PC-3 (cell line): ENCODE results near the gene NAT9. TPM values are rescaled to one million over a fixed set of nuclear protein-coding genes. Genes with fewer than 3 reads are reported as not detected.

Experiments used
- ATAC-seq: fragments of 200-7000 bp; cut with Tn5 transposase; 2 replicates; pipeline ENCODE4 v1.9.1; 2020; ENCODE audit warnings: mild to moderate bottlenecking, moderate library complexity
- BruUV-seq: library from RNA; stranded (reverse); fragments of 400-500 nt; replicated peaks from 2 replicates; lab custom pipeline; 2021; lab: Mats Ljungman, UMichigan
- CTCF ChIA-PET: fragments of 300-600 bp; sonication (Branson Sonifier 250); formaldehyde crosslinking; loops from one replicate; lab custom pipeline; 2022; ENCODE audit warnings: antibody characterized with exemption; lab: Charles Lee
- POLR2A ChIA-PET: fragments of 300-600 bp; sonication (Branson Sonifier 250); formaldehyde crosslinking; loops from one replicate; lab custom pipeline; 2022; ENCODE audit warnings: antibody characterized with exemption; ENCODE audit not compliant: unreplicated experiment; lab: Charles Lee
- DNase-seq: peaks from one replicate; pipeline ENCODE4 v3.0.0-alpha.2; 2015
- H2AFZ ChIP-seq: fragments of 300-600 bp; sonication (generic); 2 replicates; pipeline ENCODE4 v1.6.0; 2016; ENCODE audit warnings: antibody characterized with exemption, low read length
- H3F3A ChIP-seq: fragments of 300-600 bp; sonication (generic); one replicate; pipeline ENCODE4 v1.6.0; 2017; ENCODE audit warnings: antibody characterized with exemption, low read length, control low read depth, mild to moderate bottlenecking; ENCODE audit not compliant: unreplicated experiment
- H3K27ac ChIP-seq: fragments of 300-600 bp; sonication (generic); 2 replicates; pipeline ENCODE4 v1.5.1; 2016; ENCODE audit warnings: mild to moderate bottlenecking, low read length
- H3K27me3 ChIP-seq: fragments of 300-600 bp; sonication (generic); 2 replicates; pipeline ENCODE4 v1.6.1; 2016; ENCODE audit warnings: low read length, mixed read lengths
- H3K36me3 ChIP-seq: fragments of 300-600 bp; sonication (generic); 2 replicates; pipeline ENCODE4 v1.6.1; 2016; ENCODE audit warnings: low read depth, mixed run types, low read length, mixed read lengths
- H3K4me1 ChIP-seq: fragments of 300-600 bp; sonication (generic); 2 replicates; pipeline ENCODE4 v1.5.1; 2016; ENCODE audit warnings: low read length; ENCODE audit not compliant: insufficient read depth
- H3K4me2 ChIP-seq: fragments of 300-600 bp; sonication (generic); 2 replicates; pipeline ENCODE4 v1.6.0; 2016; ENCODE audit warnings: low read length
- H3K4me3 ChIP-seq: fragments of 300-600 bp; sonication (generic); 2 replicates; pipeline ENCODE4 v1.5.1; 2016; ENCODE audit warnings: mild to moderate bottlenecking, low read length, mixed read lengths
- H3K79me2 ChIP-seq: fragments of 300-600 bp; sonication (generic); 2 replicates; pipeline ENCODE4 v1.6.1; 2017; ENCODE audit warnings: low read length, mixed read lengths
- H3K9ac ChIP-seq: fragments of 300-600 bp; sonication (generic); 2 replicates; pipeline ENCODE4 v1.6.0; 2016; ENCODE audit warnings: mild to moderate bottlenecking, low read length
- H3K9me2 ChIP-seq: fragments of 300-600 bp; sonication (generic); replicated peaks from 2 replicates; pipeline ENCODE4 v1.6.1; 2016; ENCODE audit warnings: mixed run types, low read length, mixed read lengths
- H3K9me3 ChIP-seq: fragments of 300-600 bp; sonication (generic); 2 replicates; pipeline ENCODE4 v1.6.1; 2016; ENCODE audit warnings: low read length, mixed read lengths
- H4K20me1 ChIP-seq: fragments of 300-600 bp; sonication (generic); 2 replicates; pipeline ENCODE4 v1.6.1; 2016; ENCODE audit warnings: low read length, mixed read lengths
- CTCF ChIP-seq: fragments of 300-600 bp; sonication (generic); conservative IDR thresholded peaks from 2 replicates; pipeline ENCODE4 v1.5.1; 2017; ENCODE audit warnings: antibody characterized with exemption, low read depth, mild to moderate bottlenecking, low read length
- EZH2 ChIP-seq: fragments of 300-600 bp; sonication (generic); IDR thresholded peaks from one replicate; pipeline ENCODE4 v1.6.1; 2017; ENCODE audit warnings: antibody characterized with exemption, mild to moderate bottlenecking, low read length; ENCODE audit not compliant: unreplicated experiment
- EZH2phosphoT487 ChIP-seq: fragments of 300-600 bp; sonication (generic); IDR thresholded peaks from 2 replicates; pipeline ENCODE4 v1.6.1; 2018; ENCODE audit warnings: mild to moderate bottlenecking, antibody characterized with exemption, low read length, borderline replicate concordance
- intact Hi-C: fragments of 100-400 bp; cut with micrococcal nuclease; formaldehyde crosslinking; loops from 2 replicates; pipeline ENCODE4 v1.9.0; 2023
- total RNA-seq: library from RNA; depleted of rRNA; stranded (reverse); fragments of >200 nt; gene quantifications from 2 replicates; pipeline ENCODE4 v1.2.3, GENCODE V29; 2014

NAT9 gene
- total RNA-seq, 1 experiment from 2014 or later = 55.4 TPM

- H3K27me3 ChIP-seq = no peaks in the 10 kb centered on the region
- no peaks in the 10 kb centered on the region for H3F3A ChIP-seq
- no peak for DNase-seq
- H3K4me2 ChIP-seq = no peak overlapping the region
- H3K36me3 ChIP-seq = no peaks in the 10 kb centered on the region
- H3K27ac ChIP-seq = no peak overlapping the region
- H4K20me1 ChIP-seq = peaks cover 12% of the 10 kb centered on the region; the same call in 1 of the 2 replicates
- no peak overlapping the region for H3K4me3 ChIP-seq
- POLR2A ChIA-PET = no interaction called here
- peaks cover 33% of the 10 kb centered on the region for H3K79me2 ChIP-seq
- CTCF ChIA-PET = interaction anchor here (0.6 to 3.5 kb wide), 2 partner anchors 24 to 537 kb away, joined by 8 to 29 read pairs; no protein-coding TSS in a partner anchor
- ATAC-seq = no peak
- peaks cover 23% of the 10 kb centered on the region for H3K4me1 ChIP-seq
- BruUV-seq = no TSS peak
- H3K9me3 ChIP-seq = no peaks in the 10 kb centered on the region
- intact Hi-C loops = no loop called here
- TF ChIP-seq EZH2 (no peak), CTCF (no peak), EZH2phosphoT487 (no peak)
- H3K9ac ChIP-seq = no peak overlapping the region
- no peak overlapping the region for H2AFZ ChIP-seq
- H3K9me2 ChIP-seq = no peaks in the 10 kb centered on the region
These were observed 29.2 kb downstream of the NAT9 start for GRCh38 chr17:74746922-74747321.

DNA sequence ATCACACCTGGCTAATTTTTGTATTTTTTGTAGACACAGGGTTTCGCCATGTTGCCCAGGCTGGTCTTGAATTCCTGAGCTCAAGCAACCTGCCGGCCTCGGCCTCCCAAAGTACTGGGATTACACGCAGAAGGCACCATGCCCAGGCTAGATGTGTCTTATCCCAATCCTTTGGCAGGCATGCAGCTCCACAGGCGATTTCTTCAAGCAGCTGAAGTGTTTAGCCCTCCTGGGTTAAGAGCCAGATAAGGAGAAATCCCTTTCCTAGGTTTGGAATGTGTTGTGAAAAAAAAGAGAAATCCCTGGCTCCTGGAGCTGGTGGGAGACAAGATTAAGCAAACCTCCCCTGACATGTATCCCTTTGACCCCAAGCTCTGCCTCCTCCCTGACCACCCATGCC lies 29.8 kb downstream of the NAT9 start:
- H3F3A ChIP-seq = no peaks in the 10 kb centered on the region
- POLR2A ChIA-PET = no interaction called here

More for the DNA sequence above, 29.8 kb downstream of the NAT9 start:
- H3K79me2 ChIP-seq = peaks cover 27% of the 10 kb centered on the region
- CTCF ChIA-PET = interaction anchor here (3.5 kb wide), 1 partner anchor 24 kb away, joined by 29 read pairs; no protein-coding TSS in a partner anchor
- TF ChIP-seq CTCF (no peak), EZH2phosphoT487 (no peak), EZH2 (no peak)
- no peak for DNase-seq
- no peak overlapping the region for H3K4me3 ChIP-seq
- no peak overlapping the region for H3K27ac ChIP-seq
- H3K4me2 ChIP-seq = no peak overlapping the region
- H3K9me3 ChIP-seq = no peaks in the 10 kb centered on the region
- no peaks in the 10 kb centered on the region for H3K36me3 ChIP-seq
- intact Hi-C loops = no loop called here
- no peak overlapping the region for H2AFZ ChIP-seq
- peaks cover 12% of the 10 kb centered on the region; the same call in 1 of the 2 replicates for H4K20me1 ChIP-seq
- BruUV-seq = no TSS peak
- H3K9me2 ChIP-seq = no peaks in the 10 kb centered on the region
- ATAC-seq = no peak
- peaks cover 26% of the 10 kb centered on the region for H3K4me1 ChIP-seq
- H3K27me3 ChIP-seq = no peaks in the 10 kb centered on the region
- H3K9ac ChIP-seq = no peak overlapping the region
